H1 (cell line): Measurements from ENCODE around the gene ERC1. TPM values are rescaled to one million over a fixed set of nuclear protein-coding genes. Genes with fewer than 3 reads are reported as not detected.

Experiments
- CTCF ChIA-PET: fragments of 300-600 bp; sonication (Branson Sonifier 250); formaldehyde crosslinking; loops from one replicate; lab custom pipeline; 2021; ENCODE audit not compliant: partially characterized antibody; lab: Charles Lee
- POLR2A ChIA-PET: fragments of 300-600 bp; sonication (Branson Sonifier 250); formaldehyde crosslinking; loops from one replicate; lab custom pipeline; 2021; ENCODE audit warnings: inconsistent platforms; ENCODE audit not compliant: partially characterized antibody; lab: Charles Lee
- DNase-seq, 2 experiments: peaks; one replicate each; pipeline versions ENCODE4 v3.0.0 to v3.0.0-alpha.2; 2010 to 2022; ENCODE audit warnings: low spot score in 2 of 2, low read depth in 1 of 2, mixed read lengths in 1 of 2
- FAIRE-seq: peaks from 2 replicates; lab custom pipeline; 2011; peaks lifted over from hg19 to GRCh38; lab: Jason Lieb, UNC
- H2AFZ ChIP-seq: 2 replicates; pipeline ENCODE4 v1.8.1; 2012; ENCODE audit warnings: low read length, inconsistent platforms
- H2AK5ac ChIP-seq: 2 replicates; pipeline ENCODE4 v1.6.1; 2013; ENCODE audit warnings: low read depth, low read length
- H2BK120ac ChIP-seq: replicated peaks from 2 replicates; pipeline ENCODE3; 2013; ENCODE audit warnings: low read depth, low read length, inconsistent platforms
- H2BK12ac ChIP-seq: 2 replicates; pipeline ENCODE4 v1.6.1; 2013; ENCODE audit warnings: low read depth, low read length
- H2BK15ac ChIP-seq: 2 replicates; pipeline ENCODE4 v1.6.1; 2013; ENCODE audit warnings: low read length
- H2BK20ac ChIP-seq: 2 replicates; pipeline ENCODE4 v1.6.1; 2013; ENCODE audit warnings: low read length
- H2BK5ac ChIP-seq: 2 replicates; pipeline ENCODE4 v1.6.1; 2013; ENCODE audit warnings: low read depth, low read length
- H3K14ac ChIP-seq: 2 replicates; pipeline ENCODE4 v1.6.1; 2013; ENCODE audit warnings: inconsistent platforms; ENCODE audit not compliant: insufficient read length
- H3K18ac ChIP-seq: 2 replicates; pipeline ENCODE4 v1.6.1; 2013; ENCODE audit warnings: low read length; ENCODE audit errors: extremely low read depth
- H3K23ac ChIP-seq: 2 replicates; pipeline ENCODE4 v1.6.1; 2013; ENCODE audit warnings: inconsistent platforms; ENCODE audit not compliant: insufficient read length
- H3K23me2 ChIP-seq: 2 replicates; pipeline ENCODE4 v1.6.1; 2013; ENCODE audit warnings: low read depth, low read length
- H3K27ac ChIP-seq: 2 replicates; pipeline ENCODE4 v1.6.1; 2011; ENCODE audit warnings: low read depth, low read length, inconsistent platforms
- H3K27me3 ChIP-seq, 4 experiments: replicated peaks in 1 of 4; 1 replicate in 1 of 4; 2 replicates in 3 of 4; pipeline versions ENCODE4 v1.6.1 to v1.8.1; 2011 to 2013; ENCODE audit warnings: low read length in 3 of 4, mild to moderate bottlenecking in 3 of 4, inconsistent platforms in 2 of 4, mixed read lengths in 2 of 4, moderate library complexity in 1 of 4; ENCODE audit not compliant: control insufficient read depth in 3 of 4, insufficient read depth in 3 of 4; ENCODE audit errors: extremely low read depth in 1 of 4
- H3K36me3 ChIP-seq, 4 experiments: 2 replicates each; pipeline versions ENCODE4 v1.6.1 to v1.8.1; 2011 to 2013; ENCODE audit warnings: mild to moderate bottlenecking in 4 of 4, low read length in 3 of 4, moderate library complexity in 2 of 4, control low read depth in 1 of 4, inconsistent platforms in 1 of 4; ENCODE audit not compliant: insufficient read depth in 4 of 4, control insufficient read depth in 2 of 4
- H3K4ac ChIP-seq: replicated peaks from 2 replicates; pipeline ENCODE3; 2013; ENCODE audit warnings: low read length, low read depth, mixed read lengths, inconsistent platforms; ENCODE audit not compliant: insufficient read length
- H3K4me1 ChIP-seq, 4 experiments: replicated peaks in 1 of 4; 1 replicate in 1 of 4; 2 replicates in 3 of 4; pipeline versions ENCODE4 v1.6.1 to v1.8.1; 2011 to 2013; ENCODE audit warnings: low read length in 3 of 4, inconsistent platforms in 2 of 4, mixed read lengths in 1 of 4; ENCODE audit not compliant: insufficient read depth in 4 of 4, control insufficient read depth in 3 of 4
- H3K4me2 ChIP-seq, 2 experiments: 2 replicates each; pipeline versions ENCODE4 v1.6.1 to v1.8.1; 2011 to 2013; ENCODE audit warnings: low read depth in 2 of 2, low read length in 2 of 2, control low read depth in 1 of 2, inconsistent platforms in 1 of 2, mild to moderate bottlenecking in 1 of 2; ENCODE audit not compliant: insufficient read depth in 1 of 2
- H3K4me3 ChIP-seq, 4 experiments: fragments of 200-600, 300-600 bp in 1 of 4; sonication (generic), shearing (Covaris generic), sonication (Bioruptor Twin) in 1 of 4; 2 replicates each; pipeline versions ENCODE4 v1.5.1 to v1.8.1; 2011 to 2016; ENCODE audit warnings: low read length in 4 of 4, low read depth in 3 of 4, control low read depth in 2 of 4, inconsistent platforms in 2 of 4, mild to moderate bottlenecking in 2 of 4, mixed read lengths in 1 of 4, moderate library complexity in 1 of 4; ENCODE audit not compliant: insufficient read depth in 2 of 4; ENCODE audit errors: extremely low read depth in 1 of 4
- H3K56ac ChIP-seq: replicated peaks from 2 replicates; pipeline ENCODE3; 2013; ENCODE audit warnings: low read depth, mild to moderate bottlenecking, mixed read lengths, low read length, inconsistent platforms; ENCODE audit not compliant: insufficient read length
- H3K79me1 ChIP-seq: 2 replicates; pipeline ENCODE4 v1.6.1; 2013; ENCODE audit warnings: low read depth, low read length, control low read depth
- H3K79me2 ChIP-seq, 2 experiments: 2 replicates each; pipeline versions ENCODE4 v1.6.1 to v1.8.1; 2012 to 2013; ENCODE audit warnings: low read length in 2 of 2, mild to moderate bottlenecking in 2 of 2, inconsistent platforms in 1 of 2; ENCODE audit not compliant: insufficient read depth in 2 of 2, control insufficient read depth in 1 of 2
- H3K9ac ChIP-seq, 4 experiments: replicated peaks in 1 of 4; 1 replicate in 1 of 4; 2 replicates in 3 of 4; pipeline versions ENCODE4 v1.6.1 to v1.8.1; 2011 to 2013; ENCODE audit warnings: low read depth in 3 of 4, low read length in 3 of 4, control low read depth in 2 of 4, mild to moderate bottlenecking in 2 of 4, moderate library complexity in 2 of 4, inconsistent platforms in 1 of 4; ENCODE audit errors: extremely low read depth in 1 of 4
- H3K9me3 ChIP-seq, 2 experiments: 2 replicates each; pipeline versions ENCODE4 v1.6.1 to v1.8.1; 2012 to 2013; ENCODE audit warnings: mild to moderate bottlenecking in 2 of 2, moderate library complexity in 2 of 2, control low read depth in 1 of 2, inconsistent platforms in 1 of 2, low read depth in 1 of 2, low read length in 1 of 2, mixed read lengths in 1 of 2; ENCODE audit not compliant: insufficient read depth in 2 of 2
- H4K20me1 ChIP-seq, 2 experiments: replicated peaks in 1 of 2; 2 replicates each; pipeline versions ENCODE3 to v1.8.1; 2011 to 2013; ENCODE audit warnings: inconsistent platforms in 2 of 2, low read length in 2 of 2, mild to moderate bottlenecking in 1 of 2; ENCODE audit not compliant: insufficient read depth in 2 of 2, control insufficient read depth in 1 of 2
- H4K5ac ChIP-seq: 2 replicates; pipeline ENCODE4 v1.6.1; 2013; ENCODE audit warnings: low read length, low read depth, mixed read lengths, inconsistent platforms; ENCODE audit not compliant: insufficient read length
- H4K8ac ChIP-seq: 2 replicates; pipeline ENCODE4 v1.8.0; 2013; ENCODE audit warnings: mild to moderate bottlenecking, moderate library complexity, low read length, inconsistent platforms; ENCODE audit not compliant: insufficient read depth; ENCODE audit errors: extremely low read depth
- H4K91ac ChIP-seq: replicated peaks from 2 replicates; pipeline ENCODE3; 2013; ENCODE audit warnings: low read length, mixed read lengths, inconsistent platforms; ENCODE audit not compliant: insufficient read length
- CBX8 ChIP-seq: fragments of 300-800, 300-1000 bp; sonication (generic); IDR thresholded peaks from 2 replicates; pipeline ENCODE4 v1.7.1; 2016; ENCODE audit warnings: low read depth, low read length, borderline replicate concordance
- CEBPB ChIP-seq: IDR thresholded peaks from 2 replicates; pipeline ENCODE4 v1.6.1; 2012; ENCODE audit warnings: low read depth, low read length
- CHD1 ChIP-seq: IDR thresholded peaks from 2 replicates; pipeline ENCODE4 v1.6.1; 2012; ENCODE audit warnings: low read depth, low read length, improper control_type of control experiment
- EGR1 ChIP-seq: IDR thresholded peaks from 2 replicates; pipeline ENCODE4 v1.6.1; 2011; ENCODE audit warnings: low read depth, low read length, borderline replicate concordance
- GTF2F1 ChIP-seq: IDR thresholded peaks from 2 replicates; pipeline ENCODE4 v1.6.1; 2012; ENCODE audit warnings: low read depth, low read length, improper control_type of control experiment, borderline replicate concordance
- KDM1A ChIP-seq: fragments of 200-600, 300-600 bp; sonication (generic); IDR thresholded peaks from 2 replicates; pipeline ENCODE4 v1.7.1; 2016; ENCODE audit warnings: mild to moderate bottlenecking, low read length, borderline replicate concordance
- POLR2AphosphoS5 ChIP-seq: IDR thresholded peaks from 2 replicates; pipeline ENCODE4 v1.6.1; 2011; ENCODE audit warnings: low read depth, low read length
- RFX5 ChIP-seq: IDR thresholded peaks from 2 replicates; pipeline ENCODE4 v1.6.1; 2011; ENCODE audit warnings: low read depth, low read length, improper control_type of control experiment, borderline replicate concordance
- RNF2 ChIP-seq: fragments of 200-900, 300-1000 bp; sonication (generic); IDR thresholded peaks from 2 replicates; pipeline ENCODE4 v1.7.1; 2016; ENCODE audit warnings: borderline replicate concordance, low read depth, mild to moderate bottlenecking, antibody characterized with exemption, low read length; ENCODE audit not compliant: poor library complexity, severe bottlenecking; ENCODE audit errors: missing control alignments
- SIRT6 ChIP-seq: IDR thresholded peaks from one replicate; pipeline ENCODE4 v1.7.1; 2012; ENCODE audit warnings: low read length, inconsistent platforms
- TAF1 ChIP-seq: IDR thresholded peaks from 2 replicates; pipeline ENCODE4 v1.6.1; 2011; ENCODE audit warnings: mild to moderate bottlenecking, low read depth, low read length
- TEAD4 ChIP-seq: IDR thresholded peaks from 2 replicates; pipeline ENCODE4 v1.6.1; 2012; ENCODE audit warnings: low read depth, low read length, inconsistent platforms, mixed read lengths
- WGBS, 2 experiments: shearing (Covaris generic) in 1 of 2; methylation state at CpG; one replicate each; pipeline versions ENCODE4 v1.1.6 to v1.1.7; 2013 to 2015; ENCODE audit warnings: low lambda C conversion rate in 2 of 2, mixed read lengths in 2 of 2, inconsistent platforms in 1 of 2, low coverage in 1 of 2, missing lambda C conversion rate in 1 of 2; ENCODE audit not compliant: insufficient replicate concordance in 2 of 2, insufficient coverage in 1 of 2, insufficient read length in 1 of 2; ENCODE audit errors: extremely low coverage in 1 of 2, missing lambda C conversion rate in 1 of 2; 5-methylcytosine and 5-hydroxymethylcytosine counted together
- polyA plus RNA-seq, 7 experiments: library from polyadenylated mRNA; depleted of rRNA in 3 of 7; stranded (reverse) in 5 of 7; unstranded in 2 of 7; fragments of >200 nt in 5 of 7; fragments of 200-250 nt in 2 of 7; gene quantifications; 1 replicate in 5 of 7; 2 replicates in 1 of 7; 4 replicates in 1 of 7; pipeline versions ENCODE4 v1.2.1 to v1.2.3, GENCODE V29; 2011 to 2013; ENCODE audit warnings: missing spikeins in 2 of 7, mixed read lengths in 2 of 7
- total RNA-seq: library from RNA; stranded (reverse); fragmentation: NEBNext Ultra II Directional; extraction: Animal tissue kit (Norgen Biotek cat#: 25700); gene quantifications from 2 replicates; pipeline ENCODE4 v1.2.1, GENCODE V29; 2021
- TF ChIP-seq, protein P1 (sequence below): IDR thresholded peaks from 2 replicates; pipeline ENCODE4 v1.6.1; 2012; ENCODE audit warnings: inconsistent platforms

ERC1 gene
- total and polyA plus RNA-seq, 2 of the 8 experiments (the other 6 are each of a cell fraction or from before 2014, with no cell fraction given), result 7.8 to 45.7 TPM

DNA sequence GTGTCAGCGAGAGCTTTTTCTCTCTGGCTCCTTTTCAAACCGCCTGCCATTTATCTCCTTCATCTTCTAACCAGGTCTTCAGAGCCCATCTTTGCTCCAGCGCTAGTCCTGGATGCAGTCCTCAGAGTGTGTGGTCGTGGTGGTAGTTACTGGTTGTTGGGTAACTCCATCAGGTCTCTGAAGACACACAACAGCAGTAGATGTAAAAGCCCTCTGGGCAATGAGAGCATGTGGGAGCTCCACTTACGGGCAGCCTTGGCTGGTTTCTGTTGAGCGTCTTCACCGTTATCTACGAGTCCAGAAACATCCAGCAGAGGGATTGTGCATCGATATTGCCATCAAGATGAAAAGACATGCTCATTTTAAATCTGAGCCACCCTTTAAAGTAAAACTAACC is 542.2 kb downstream of the ERC1 start:
- Histone ChIP-seq H3K23me2 (peaks cover 2% of the 10 kb centered on the region; the same call in 1 of the 2 replicates), H3K4me3 (no peak overlapping the region), H3K9ac (no peak overlapping the region), H3K79me1 (no peaks in the 10 kb centered on the region), H3K79me2 (no peaks in the 10 kb centered on the region; a peak in 1 of 4 replicates), H2BK15ac (no peak overlapping the region), H3K4ac (no peak overlapping the region), H3K4me1 (peaks cover 0 to 5% (median 4%) of the 10 kb centered on the region in 4 experiments; a peak in 5 of 7 replicates), H2AK5ac (no peak overlapping the region), H2BK120ac (no peak overlapping the region), H3K4me2 (no peak overlapping the region), H4K5ac (no peak overlapping the region), H4K8ac (no peak overlapping the region), H3K36me3 (no peaks in the 10 kb centered on the region; a peak in 1 of 8 replicates), H2BK20ac (no peak overlapping the region), H4K91ac (no peak overlapping the region), H3K23ac (no peak overlapping the region), H2BK12ac (no peak overlapping the region), H2BK5ac (no peak overlapping the region)
- WGBS, 2 experiments, result 78% methylated on average over 9 of the region's 9 CpGs; no CpG with 5 or more reads in 1 of the 2 experiments
- ChIA-PET POLR2A (interaction anchor here (1.3 kb wide), 2 partner anchors 9 to 14 kb away, joined by 3 to 4 read pairs; no protein-coding TSS in a partner anchor), CTCF (interaction anchor here (0.5 to 3.1 kb wide), 7 partner anchors 8 to 109 kb away, joined by 3 to 22 read pairs (median 3); no protein-coding TSS in a partner anchor)
- DNase-seq, result no peak
- TF ChIP-seq RNF2, result no peak
- no peak for TF ChIP-seq CBX8
- TF ChIP-seq, protein P1, sequence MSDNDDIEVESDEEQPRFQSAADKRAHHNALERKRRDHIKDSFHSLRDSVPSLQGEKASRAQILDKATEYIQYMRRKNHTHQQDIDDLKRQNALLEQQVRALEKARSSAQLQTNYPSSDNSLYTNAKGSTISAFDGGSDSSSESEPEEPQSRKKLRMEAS, result no peak
- no peak for TF ChIP-seq GTF2F1
- TF ChIP-seq CHD1, result no peak
- no peak for TF ChIP-seq KDM1A
- no peak for TF ChIP-seq SIRT6
- TF ChIP-seq CEBPB, result no peak
- TF ChIP-seq EGR1, result no peak
- no peak for TF ChIP-seq TAF1
- no peak for TF ChIP-seq RFX5
- no peak for TF ChIP-seq POLR2AphosphoS5
- no peak for TF ChIP-seq TEAD4
- TF ChIP-seq, all 59 proteins: peak for 0
- H3K9me3 ChIP-seq, result no peaks in the 10 kb centered on the region
- peaks cover 0 to 9% of the 10 kb centered on the region in 2 experiments for H4K20me1 ChIP-seq
- H3K14ac ChIP-seq, result no peak overlapping the region
- peaks cover 51 to 76% (median 61%) of the 10 kb centered on the region in 4 experiments for H3K27me3 ChIP-seq
- H3K27ac ChIP-seq, result no peak overlapping the region
- FAIRE-seq, result no peak
- no peak overlapping the region for H2AFZ ChIP-seq
- no peak overlapping the region for H3K18ac ChIP-seq
- no peak overlapping the region for H3K56ac ChIP-seq
